Endothelial cell of coronary artery (primary cell): ENCODE measurements around the gene ROCK2. TPM values are rescaled to one million over a fixed set of nuclear protein-coding genes. Genes with fewer than 3 reads are reported as not detected.

ENCODE experiments used
- total RNA-seq: library from RNA; depleted of rRNA; stranded (reverse); fragments of >200 nt; gene quantifications from 2 replicates; pipeline ENCODE4 v1.2.3, GENCODE V29; 2014

The ROCK2 gene
- total RNA-seq = 40.4 and 43.2 TPM in 2 replicates

GRCh38 chr2:11344342-11344955, at the start of gene ROCK2:
Gene ROCK2 (minus strand): TSS chr2:11344636. CDS start chr2:11344136, 500 bp downstream.

GRCh38 chr2:11155381-11156035, 188.9 kb downstream of the ROCK2 start, which contains the start of gene SLC66A3:
Gene SLC66A3 (plus strand): TSS chr2:11155467. CDS start chr2:11155547, 80 bp downstream.

Other genes starting within 250 kb of the ROCK2 start
- gene SLC66A3, start 189.2 kb downstream of the ROCK2 start, total RNA-seq = 13.6 and 16.5 TPM in 2 replicates
- 9.7 and 10.1 TPM in 2 replicates for gene E2F6, start 121.5 kb upstream of the ROCK2 start, total RNA-seq
- gene GREB1, start 189.4 kb upstream of the ROCK2 start, total RNA-seq = 0.09 TPM in 2 replicates